ENCODE results near the gene MAPK12. TPM values are rescaled to one million over a fixed set of nuclear protein-coding genes. Genes with fewer than 3 reads are reported as not detected.

MAPK12 gene
- total RNA-seq, 1 donor from 2014 or later = 46.6 TPM

DNA sequence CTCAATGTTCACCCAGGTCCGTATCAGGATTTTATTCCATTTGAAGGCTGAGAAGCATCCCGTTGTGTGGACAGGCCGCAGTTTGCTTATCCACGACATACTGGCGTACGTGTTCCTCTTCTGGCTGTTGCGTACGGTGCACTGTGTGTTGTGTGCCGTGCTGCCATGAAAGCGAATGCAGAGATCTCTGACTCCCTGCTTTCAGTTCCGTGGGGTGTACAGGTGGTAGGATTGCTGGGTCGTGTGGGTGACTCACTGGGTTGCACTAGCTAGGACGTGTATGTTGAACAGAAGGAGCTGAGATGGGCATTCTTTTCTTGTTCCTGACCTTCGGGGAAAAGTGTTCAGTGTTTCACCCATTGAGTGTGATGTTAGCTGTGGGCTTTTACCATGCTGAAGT, 50.3 kb downstream of the MAPK12 start:
- H3K9me3 Mint-ChIP-seq (ENCODE audit: low read depth) = no peaks in the 10 kb centered on the region
- DNase-seq (ENCODE audit: low spot score) = no peak
- H3K4me3 Mint-ChIP-seq (ENCODE audit: unreplicated experiment) = no peak overlapping the region
- TF ChIP-seq, protein P1, sequence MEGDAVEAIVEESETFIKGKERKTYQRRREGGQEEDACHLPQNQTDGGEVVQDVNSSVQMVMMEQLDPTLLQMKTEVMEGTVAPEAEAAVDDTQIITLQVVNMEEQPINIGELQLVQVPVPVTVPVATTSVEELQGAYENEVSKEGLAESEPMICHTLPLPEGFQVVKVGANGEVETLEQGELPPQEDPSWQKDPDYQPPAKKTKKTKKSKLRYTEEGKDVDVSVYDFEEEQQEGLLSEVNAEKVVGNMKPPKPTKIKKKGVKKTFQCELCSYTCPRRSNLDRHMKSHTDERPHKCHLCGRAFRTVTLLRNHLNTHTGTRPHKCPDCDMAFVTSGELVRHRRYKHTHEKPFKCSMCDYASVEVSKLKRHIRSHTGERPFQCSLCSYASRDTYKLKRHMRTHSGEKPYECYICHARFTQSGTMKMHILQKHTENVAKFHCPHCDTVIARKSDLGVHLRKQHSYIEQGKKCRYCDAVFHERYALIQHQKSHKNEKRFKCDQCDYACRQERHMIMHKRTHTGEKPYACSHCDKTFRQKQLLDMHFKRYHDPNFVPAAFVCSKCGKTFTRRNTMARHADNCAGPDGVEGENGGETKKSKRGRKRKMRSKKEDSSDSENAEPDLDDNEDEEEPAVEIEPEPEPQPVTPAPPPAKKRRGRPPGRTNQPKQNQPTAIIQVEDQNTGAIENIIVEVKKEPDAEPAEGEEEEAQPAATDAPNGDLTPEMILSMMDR (IDR thresholded peaks at IDR 0.05) = no peak
- H3K36me3 Mint-ChIP-seq (ENCODE audit: low read depth) = peaks cover 24% of the 10 kb centered on the region
- no peaks in the 10 kb centered on the region for H3K27me3 Mint-ChIP-seq (ENCODE audit: low read depth)
- peaks cover 9% of the 10 kb centered on the region for H3K4me1 Mint-ChIP-seq (ENCODE audit: low read depth)
- H3K27ac Mint-ChIP-seq (ENCODE audit: unreplicated experiment) = peak overlapping the region; percentile 5

- peaks cover 9% of the 10 kb centered on the region for H3K4me1 Mint-ChIP-seq (ENCODE audit: low read depth)
- H3K9me3 Mint-ChIP-seq (ENCODE audit: low read depth) = no peaks in the 10 kb centered on the region
- H3K36me3 Mint-ChIP-seq (ENCODE audit: low read depth) = peaks cover 23% of the 10 kb centered on the region
- no peak overlapping the region for H3K4me3 Mint-ChIP-seq (ENCODE audit: unreplicated experiment)
- H3K27ac Mint-ChIP-seq (ENCODE audit: unreplicated experiment) = no peak overlapping the region
- no peaks in the 10 kb centered on the region for H3K27me3 Mint-ChIP-seq (ENCODE audit: low read depth)
- DNase-seq (ENCODE audit: low spot score) = no peak
- TF ChIP-seq, protein P1 (IDR thresholded peaks at IDR 0.05) = no peak
Measured at GRCh38 chr22:50210378-50211139, 50.9 kb downstream of the MAPK12 start.

- Mint-ChIP-seq H3K27me3 (ENCODE audit: low read depth) (no peaks in the 10 kb centered on the region), H3K4me1 (ENCODE audit: low read depth) (peaks cover 8% of the 10 kb centered on the region), H3K36me3 (ENCODE audit: low read depth) (peaks cover 23% of the 10 kb centered on the region), H3K27ac (ENCODE audit: unreplicated experiment) (no peak overlapping the region), H3K9me3 (ENCODE audit: low read depth) (no peaks in the 10 kb centered on the region), H3K4me3 (ENCODE audit: unreplicated experiment) (no peak overlapping the region)
- no peak for DNase-seq (ENCODE audit: low spot score)
- TF ChIP-seq, protein P1 (IDR thresholded peaks at IDR 0.05) = peak; percentile 91
Measured at GRCh38 chr22:50209893-50210292, 51.6 kb downstream of the MAPK12 start.

DNA sequence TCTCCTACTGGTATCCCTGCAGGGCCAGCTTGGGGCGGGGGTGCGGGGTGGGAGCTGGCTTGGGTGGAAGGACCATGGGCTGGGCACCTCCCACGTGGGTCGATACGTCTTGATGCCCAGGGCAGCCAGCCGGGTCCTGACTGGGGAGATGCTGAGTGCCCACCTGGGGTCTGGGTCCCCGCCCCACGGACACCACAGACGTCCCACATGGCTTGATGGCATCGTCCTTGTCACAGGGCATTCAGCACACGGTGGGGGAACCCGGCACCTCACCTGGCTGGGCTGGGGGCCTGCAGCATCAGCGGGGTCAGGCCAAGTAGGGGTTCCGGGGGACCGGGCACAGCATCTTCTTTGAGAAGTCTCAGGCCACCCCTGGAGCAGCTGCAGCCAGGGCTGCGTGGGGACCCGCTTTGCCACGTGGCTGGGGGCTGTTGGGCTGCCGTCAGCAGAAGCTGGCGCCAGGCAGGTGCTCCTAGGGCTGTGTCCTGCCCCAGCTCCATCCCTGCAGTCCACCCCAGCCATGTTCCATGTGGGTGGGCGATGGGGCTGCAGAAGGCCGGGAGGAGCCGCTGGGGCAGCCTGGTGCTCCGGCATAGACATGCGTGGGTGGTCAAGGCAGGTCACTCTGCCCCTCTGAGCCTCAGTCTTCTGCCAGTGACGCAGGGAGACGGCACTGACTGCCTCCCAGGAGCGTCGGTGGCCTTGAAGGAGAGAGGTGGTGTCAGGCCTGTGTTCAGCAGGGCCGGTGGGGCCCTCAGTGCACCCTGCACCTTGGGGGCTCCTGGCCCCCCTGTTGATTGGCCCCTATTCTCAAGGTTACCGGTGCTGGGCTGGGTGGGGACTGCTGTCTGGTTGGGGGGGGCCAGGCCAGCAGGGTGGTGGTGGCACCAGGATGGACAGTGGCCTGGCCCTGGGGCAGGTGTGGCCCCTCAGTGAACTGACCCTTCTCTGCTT, 52.3 kb downstream of the MAPK12 start:
- Mint-ChIP-seq H3K36me3 (ENCODE audit: low read depth) (peaks cover 22% of the 10 kb centered on the region), H3K4me3 (ENCODE audit: unreplicated experiment) (no peak overlapping the region), H3K27me3 (ENCODE audit: low read depth) (no peaks in the 10 kb centered on the region), H3K9me3 (ENCODE audit: low read depth) (no peaks in the 10 kb centered on the region), H3K27ac (ENCODE audit: unreplicated experiment) (no peak overlapping the region), H3K4me1 (ENCODE audit: low read depth) (peaks cover 6% of the 10 kb centered on the region)
- TF ChIP-seq, protein P1 (IDR thresholded peaks at IDR 0.05) = no peak
- no peak for DNase-seq (ENCODE audit: low spot score)

DNA sequence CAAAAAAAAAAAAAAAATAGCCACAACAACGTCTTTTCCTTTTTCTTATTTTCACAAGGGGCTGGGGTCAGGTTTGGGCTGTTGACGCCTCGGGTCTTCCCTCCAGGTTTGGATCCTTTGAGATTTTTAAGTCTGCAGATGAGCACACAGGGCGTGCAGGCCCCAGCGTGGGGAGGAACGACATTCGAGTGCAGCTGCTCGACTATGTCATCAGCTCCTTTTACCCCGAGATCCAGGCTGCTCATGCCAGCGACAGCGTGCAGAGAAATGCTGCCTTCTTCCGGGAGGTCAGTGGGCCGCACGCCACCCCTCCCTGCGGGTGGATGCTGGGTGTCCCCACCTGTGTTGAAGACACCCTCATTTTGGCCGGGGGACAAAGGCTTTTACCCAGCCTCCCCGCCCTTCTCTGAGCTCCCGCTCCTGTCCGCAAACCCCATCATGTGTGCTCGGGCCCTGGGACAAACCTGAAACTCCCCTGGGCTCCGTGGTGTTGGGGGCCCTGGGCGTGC, 53.0 kb downstream of the MAPK12 start:
- Mint-ChIP-seq H3K27ac (ENCODE audit: unreplicated experiment) (no peak overlapping the region), H3K4me1 (ENCODE audit: low read depth) (peaks cover 6% of the 10 kb centered on the region), H3K27me3 (ENCODE audit: low read depth) (no peaks in the 10 kb centered on the region), H3K36me3 (ENCODE audit: low read depth) (peaks cover 20% of the 10 kb centered on the region), H3K4me3 (ENCODE audit: unreplicated experiment) (no peak overlapping the region), H3K9me3 (ENCODE audit: low read depth) (no peaks in the 10 kb centered on the region)
- no peak for DNase-seq (ENCODE audit: low spot score)
- TF ChIP-seq, protein P1 (IDR thresholded peaks at IDR 0.05) = no peak

Measured in chondrocyte (in vitro differentiated cells).